Epithelial cell of umbilical artery (primary cell): ENCODE results near the gene GTF2IRD2. TPM values are rescaled to one million over a fixed set of nuclear protein-coding genes. Genes with fewer than 3 reads are reported as not detected.

Experiments used
- total RNA-seq: library from RNA; depleted of rRNA; stranded (reverse); fragments of >200 nt; gene quantifications from 2 replicates; pipeline ENCODE4 v1.2.3, GENCODE V29; 2014

The GTF2IRD2 gene
- 3.6 and 3.8 TPM in 2 replicates for total RNA-seq

GRCh38 chr7:74850833-74851721 lies at the start of gene GTF2IRD2:
Gene GTF2IRD2, minus strand, starts transcription at chr7:74851605. Its CDS starts 15,227 bp downstream, at chr7:74836378.

GRCh38 chr7:74773760-74774750 lies 77.3 kb downstream of the GTF2IRD2 start, which contains the start of gene NCF1:
Gene NCF1, plus strand, starts transcription at chr7:74774011. Its CDS starts 21 bp downstream, at chr7:74774032.

Other genes with a start within 250 kb of the GTF2IRD2 start
- 86.1 and 105 TPM in 2 replicates for gene GTF2I, start 193.9 kb downstream of the GTF2IRD2 start, total RNA-seq
- gene NCF1, start 77.6 kb downstream of the GTF2IRD2 start, total RNA-seq: not detected in 2 replicates
- gene CASTOR2, start 113.1 kb upstream of the GTF2IRD2 start, total RNA-seq: 4.0 and 8.8 TPM in 2 replicates
- 54.6 and 77.5 TPM in 2 replicates for gene RCC1L, start 222.2 kb upstream of the GTF2IRD2 start, total RNA-seq
- 3.6 and 8.1 TPM in 2 replicates for gene GTF2IRD2B, start 241.0 kb upstream of the GTF2IRD2 start, total RNA-seq